Activated CD4-positive, alpha-beta memory T cell treated with anti-CD3 and anti-CD28 coated beads, Interleukin-2, amount 10 ng/mL, durations not matched to agents 7 days and 5 days (primary cell): ENCODE data around the gene CAMK2N1. TPM values are rescaled to one million over a fixed set of nuclear protein-coding genes. Genes with fewer than 3 reads are reported as not detected.
"Not testable (repeated sequence)": the region's sequence is repeated elsewhere in the genome, so short reads cannot be mapped to it uniquely, and the experiment has no call there.

Experiments
- CTCF ChIA-PET: fragments of 350-600 bp; sonication (Branson Sonifier 250); formaldehyde crosslinking; loops from one replicate; lab custom pipeline; 2021; ENCODE audit warnings: antibody characterized with exemption, inconsistent platforms; lab: Charles Lee
- POLR2A ChIA-PET: fragments of 350-600 bp; sonication (Branson Sonifier 250); formaldehyde crosslinking; loops from one replicate; lab custom pipeline; 2021; ENCODE audit warnings: antibody characterized with exemption; lab: Charles Lee
- DNase-seq: peaks from one replicate; pipeline ENCODE4 v3.0.0-alpha.2; 2020
- H3K27ac Mint-ChIP-seq: one replicate; pipeline ENCODE4 v1.8.0; 2021; ENCODE audit warnings: mild to moderate bottlenecking, mixed read lengths
- H3K27me3 Mint-ChIP-seq: one replicate; pipeline ENCODE4 v1.8.0; 2021; ENCODE audit warnings: mixed read lengths
- H3K36me3 Mint-ChIP-seq: one replicate; pipeline ENCODE4 v1.8.0; 2021; ENCODE audit warnings: low read depth, mixed read lengths
- H3K4me1 Mint-ChIP-seq: one replicate; pipeline ENCODE4 v1.8.0; 2021; ENCODE audit warnings: mixed read lengths
- H3K4me3 Mint-ChIP-seq: one replicate; pipeline ENCODE4 v1.8.0; 2021; ENCODE audit warnings: mild to moderate bottlenecking, mixed read lengths
- H3K9me3 Mint-ChIP-seq: one replicate; pipeline ENCODE4 v1.8.0; 2021; ENCODE audit warnings: mixed read lengths
- total RNA-seq, 2 experiments: library from RNA; stranded (reverse); gene quantifications; one replicate each; pipeline ENCODE4 v1.2.3, GENCODE V29; 2021

Gene CAMK2N1
- under 1 TPM; 0.63 to 0.88 TPM for total RNA-seq

- H3K27me3 Mint-ChIP-seq = peaks cover 69% of the 10 kb centered on the region
- no peaks in the 10 kb centered on the region for H3K36me3 Mint-ChIP-seq
- DNase-seq = peak; percentile 59
- POLR2A ChIA-PET = interaction anchor here (1.0 kb wide), 1 partner anchor 22 kb away, joined by 4 read pairs; the partner anchor contains the start of gene MUL1
- H3K9me3 Mint-ChIP-seq = no peaks in the 10 kb centered on the region
- peaks cover 11% of the 10 kb centered on the region for H3K4me1 Mint-ChIP-seq
- no peak within 1 kb of the TSS for H3K27ac Mint-ChIP-seq
- CTCF ChIA-PET = no interaction called here
- H3K4me3 Mint-ChIP-seq = peak within 1 kb of the TSS; percentile 71
Observed at GRCh38 chr1:20485527-20486456, at the start of gene CAMK2N1. TSS of gene CAMK2N1 (minus strand) at chr1:20486210. CDS start at chr1:20485379, 831 bp downstream.

GRCh38 chr1:20534659-20535417 lies 48.8 kb upstream of the CAMK2N1 start:
- no peak for DNase-seq
- peaks cover 53% of the 10 kb centered on the region for H3K27me3 Mint-ChIP-seq
- ChIA-PET CTCF (interaction anchor here (0.6 to 1.9 kb wide), 3 partner anchors 11 to 86 kb away, joined by 3 to 6 read pairs (median 4); no protein-coding TSS in a partner anchor), POLR2A (no interaction called here)
- no peak overlapping the region for H3K4me3 Mint-ChIP-seq
- no peaks in the 10 kb centered on the region for H3K9me3 Mint-ChIP-seq
- no peaks in the 10 kb centered on the region for H3K36me3 Mint-ChIP-seq
- no peaks in the 10 kb centered on the region for H3K4me1 Mint-ChIP-seq
- H3K27ac Mint-ChIP-seq = no peak overlapping the region

- ChIA-PET POLR2A (no interaction called here), CTCF (interaction anchor here (1.9 kb wide), 1 partner anchor 10 kb away, joined by 6 read pairs; no protein-coding TSS in a partner anchor)
- Mint-ChIP-seq H3K9me3 (no peaks in the 10 kb centered on the region), H3K27ac (no peak overlapping the region), H3K36me3 (no peaks in the 10 kb centered on the region), H3K4me1 (no peaks in the 10 kb centered on the region), H3K4me3 (no peak overlapping the region), H3K27me3 (peaks cover 59% of the 10 kb centered on the region)
- no peak for DNase-seq
Observed at GRCh38 chr1:20533635-20534034, 47.6 kb upstream of the CAMK2N1 start.

GRCh38 chr1:20530901-20531300 lies 44.9 kb upstream of the CAMK2N1 start:
- DNase-seq = no peak
- H3K27me3 Mint-ChIP-seq = peaks cover 64% of the 10 kb centered on the region
- no peak overlapping the region for H3K4me3 Mint-ChIP-seq
- POLR2A ChIA-PET = no interaction called here
- H3K4me1 Mint-ChIP-seq = no peaks in the 10 kb centered on the region
- no peak overlapping the region for H3K27ac Mint-ChIP-seq
- H3K36me3 Mint-ChIP-seq = no peaks in the 10 kb centered on the region
- no peaks in the 10 kb centered on the region for H3K9me3 Mint-ChIP-seq
- CTCF ChIA-PET = no interaction called here

- no peak overlapping the region for H3K27ac Mint-ChIP-seq
- no peak overlapping the region for H3K4me3 Mint-ChIP-seq
- H3K9me3 Mint-ChIP-seq = no peaks in the 10 kb centered on the region
- DNase-seq = no peak
- ChIA-PET CTCF (no interaction called here), POLR2A (no interaction called here)
- H3K36me3 Mint-ChIP-seq = no peaks in the 10 kb centered on the region
- H3K4me1 Mint-ChIP-seq = no peaks in the 10 kb centered on the region
- H3K27me3 Mint-ChIP-seq = peaks cover 62% of the 10 kb centered on the region
Observed at GRCh38 chr1:20530306-20530705, 44.3 kb upstream of the CAMK2N1 start.

- Mint-ChIP-seq H3K4me1 (no peaks in the 10 kb centered on the region), H3K27ac (no peak overlapping the region), H3K27me3 (peaks cover 48% of the 10 kb centered on the region), H3K36me3 (no peaks in the 10 kb centered on the region), H3K4me3 (no peak overlapping the region), H3K9me3 (no peaks in the 10 kb centered on the region)
- ChIA-PET POLR2A (no interaction called here), CTCF (no interaction called here)
- DNase-seq = no peak
Observed at GRCh38 chr1:20528221-20528620, 42.2 kb upstream of the CAMK2N1 start.

GRCh38 chr1:20526267-20526666 lies 40.3 kb upstream of the CAMK2N1 start:
- no peaks in the 10 kb centered on the region for H3K36me3 Mint-ChIP-seq
- H3K27ac Mint-ChIP-seq = no peak overlapping the region

GRCh38 chr1:20521960-20522861 lies 36.2 kb upstream of the CAMK2N1 start:
- H3K9me3 Mint-ChIP-seq = no peaks in the 10 kb centered on the region
- H3K4me3 Mint-ChIP-seq = no peak overlapping the region
- no peak overlapping the region for H3K27ac Mint-ChIP-seq
- ChIA-PET POLR2A (no interaction called here), CTCF (interaction anchor here (0.6 to 3.3 kb wide), 13 partner anchors 12 to 739 kb away, joined by 3 to 19 read pairs (median 3); partner anchors contain the start of gene PINK1)
- H3K27me3 Mint-ChIP-seq = peaks cover 14% of the 10 kb centered on the region
- peaks cover 7% of the 10 kb centered on the region for H3K4me1 Mint-ChIP-seq
- DNase-seq = peak; percentile 65
- no peaks in the 10 kb centered on the region for H3K36me3 Mint-ChIP-seq

More at GRCh38 chr1:20526267-20526666, 40.3 kb upstream of the CAMK2N1 start:
- POLR2A ChIA-PET = no interaction called here
- peaks cover 40% of the 10 kb centered on the region for H3K27me3 Mint-ChIP-seq
- no peaks in the 10 kb centered on the region for H3K4me1 Mint-ChIP-seq
- DNase-seq = no peak
- CTCF ChIA-PET = interaction anchor here (1.7 kb wide), 1 partner anchor 12 kb away, joined by 6 read pairs; no protein-coding TSS in a partner anchor
- no peaks in the 10 kb centered on the region for H3K9me3 Mint-ChIP-seq
- H3K4me3 Mint-ChIP-seq = no peak overlapping the region

- H3K36me3 Mint-ChIP-seq, DNase-seq, H3K4me3 Mint-ChIP-seq, H3K27ac Mint-ChIP-seq, H3K9me3 Mint-ChIP-seq, H3K27me3 Mint-ChIP-seq, POLR2A ChIA-PET, H3K4me1 Mint-ChIP-seq: not testable (repeated sequence)
- CTCF ChIA-PET = interaction anchor here (3.3 kb wide), 1 partner anchor 114 kb away, joined by 19 read pairs; the partner anchor contains the start of gene PINK1
Observed at GRCh38 chr1:20519609-20520262, 33.7 kb upstream of the CAMK2N1 start.

GRCh38 chr1:20511518-20512428 lies 25.8 kb upstream of the CAMK2N1 start:
- Mint-ChIP-seq H3K4me3 (no peak overlapping the region), H3K36me3 (no peaks in the 10 kb centered on the region), H3K9me3 (no peaks in the 10 kb centered on the region), H3K27ac (no peak overlapping the region), H3K27me3 (peaks cover 6% of the 10 kb centered on the region), H3K4me1 (peaks cover 10% of the 10 kb centered on the region)
- CTCF ChIA-PET = no interaction called here
- DNase-seq = no peak
- POLR2A ChIA-PET = interaction anchor here (1.2 kb wide), 1 partner anchor 122 kb away, joined by 4 read pairs; no protein-coding TSS in a partner anchor

GRCh38 chr1:20508411-20508771 lies 22.4 kb upstream of the CAMK2N1 start:
- Mint-ChIP-seq H3K4me3 (peak overlapping the region; percentile 82), H3K27ac (peak overlapping the region; percentile 87), H3K36me3 (peaks cover 3% of the 10 kb centered on the region), H3K4me1 (peaks cover 29% of the 10 kb centered on the region), H3K9me3 (no peaks in the 10 kb centered on the region), H3K27me3 (peaks cover 3% of the 10 kb centered on the region)
- no peak for DNase-seq
- POLR2A ChIA-PET = interaction anchor here (1.0 to 2.4 kb wide), 8 partner anchors 8 to 278 kb away, joined by 3 to 7 read pairs (median 4); partner anchors contain the start of genes CAMK2N1 and HP1BP3
- CTCF ChIA-PET = interaction anchor here (0.9 to 1.1 kb wide), 3 partner anchors 15 to 126 kb away, joined by 3 to 5 read pairs (median 3); partner anchors contain the start of gene PINK1
